ENCODE results near the gene PKNOX1. TPM values are rescaled to one million over a fixed set of nuclear protein-coding genes. Genes with fewer than 3 reads are reported as not detected.

Gene PKNOX1
- total RNA-seq, 1 experiment from 2014 or later = 30.6 TPM

GRCh38 chr21:43021191-43021590, 46.8 kb downstream of the PKNOX1 start:
- no peaks in the 10 kb centered on the region for H3K9me3 ChIP-seq (ENCODE audit: low read depth, low read length, poor library complexity, severe bottlenecking)
- peaks cover 11% of the 10 kb centered on the region for H3K4me1 ChIP-seq (ENCODE audit: insufficient read depth, low read length, poor library complexity, severe bottlenecking)
- no peak overlapping the region for H3K27ac ChIP-seq (ENCODE audit: low read depth, low read length, poor library complexity, severe bottlenecking)
- peaks cover 8% of the 10 kb centered on the region for H3K36me3 ChIP-seq (ENCODE audit: insufficient read depth, low read length, poor library complexity, severe bottlenecking)
- CTCF ChIA-PET = no interaction called here
- DNase-seq (ENCODE audit: low spot score) = no peak
- POLR2A ChIA-PET (ENCODE audit: low non-redundant PET) = no interaction called here
- no TSS peak for BruUV-seq (replicated peaks)
- no peak overlapping the region for H3K4me3 ChIP-seq (ENCODE audit: low read depth, low read length, poor library complexity, severe bottlenecking)
- no peaks in the 10 kb centered on the region for H3K27me3 ChIP-seq (replicated peaks; ENCODE audit: insufficient read depth, low read depth, low read length, poor library complexity)
- intact Hi-C loops (cut with micrococcal nuclease; ENCODE audit: unreplicated experiment) = no loop called here
- TF ChIP-seq, protein P1, sequence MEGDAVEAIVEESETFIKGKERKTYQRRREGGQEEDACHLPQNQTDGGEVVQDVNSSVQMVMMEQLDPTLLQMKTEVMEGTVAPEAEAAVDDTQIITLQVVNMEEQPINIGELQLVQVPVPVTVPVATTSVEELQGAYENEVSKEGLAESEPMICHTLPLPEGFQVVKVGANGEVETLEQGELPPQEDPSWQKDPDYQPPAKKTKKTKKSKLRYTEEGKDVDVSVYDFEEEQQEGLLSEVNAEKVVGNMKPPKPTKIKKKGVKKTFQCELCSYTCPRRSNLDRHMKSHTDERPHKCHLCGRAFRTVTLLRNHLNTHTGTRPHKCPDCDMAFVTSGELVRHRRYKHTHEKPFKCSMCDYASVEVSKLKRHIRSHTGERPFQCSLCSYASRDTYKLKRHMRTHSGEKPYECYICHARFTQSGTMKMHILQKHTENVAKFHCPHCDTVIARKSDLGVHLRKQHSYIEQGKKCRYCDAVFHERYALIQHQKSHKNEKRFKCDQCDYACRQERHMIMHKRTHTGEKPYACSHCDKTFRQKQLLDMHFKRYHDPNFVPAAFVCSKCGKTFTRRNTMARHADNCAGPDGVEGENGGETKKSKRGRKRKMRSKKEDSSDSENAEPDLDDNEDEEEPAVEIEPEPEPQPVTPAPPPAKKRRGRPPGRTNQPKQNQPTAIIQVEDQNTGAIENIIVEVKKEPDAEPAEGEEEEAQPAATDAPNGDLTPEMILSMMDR (conservative IDR thresholded peaks at IDR 0.05; ENCODE audit: low read depth, low read length) = no peak
- TF ChIP-seq EZH2 (IDR thresholded peaks at IDR 0.05; ENCODE audit: borderline replicate concordance, low read depth, low read length, poor library complexity, severe bottlenecking) = no peak

GRCh38 chr21:43021756-43022600, 47.6 kb downstream of the PKNOX1 start:
- Histone ChIP-seq H3K4me3 (ENCODE audit: low read depth, low read length, poor library complexity, severe bottlenecking) (no peak overlapping the region), H3K4me1 (ENCODE audit: insufficient read depth, low read length, poor library complexity, severe bottlenecking) (peaks cover 13% of the 10 kb centered on the region), H3K36me3 (ENCODE audit: insufficient read depth, low read length, poor library complexity, severe bottlenecking) (peaks cover 5% of the 10 kb centered on the region), H3K27me3 (replicated peaks; ENCODE audit: insufficient read depth, low read depth, low read length, poor library complexity) (no peaks in the 10 kb centered on the region), H3K27ac (ENCODE audit: low read depth, low read length, poor library complexity, severe bottlenecking) (no peak overlapping the region), H3K9me3 (ENCODE audit: low read depth, low read length, poor library complexity, severe bottlenecking) (no peaks in the 10 kb centered on the region)
- intact Hi-C loops (cut with micrococcal nuclease; ENCODE audit: unreplicated experiment) = no loop called here
- no peak for DNase-seq (ENCODE audit: low spot score)
- BruUV-seq (replicated peaks) = no TSS peak
- CTCF ChIA-PET = no interaction called here
- TF ChIP-seq, protein P1 (conservative IDR thresholded peaks at IDR 0.05; ENCODE audit: low read depth, low read length) = no peak
- no peak for TF ChIP-seq EZH2 (IDR thresholded peaks at IDR 0.05; ENCODE audit: borderline replicate concordance, low read depth, low read length, poor library complexity, severe bottlenecking)
- POLR2A ChIA-PET (ENCODE audit: low non-redundant PET) = no interaction called here

DNA sequence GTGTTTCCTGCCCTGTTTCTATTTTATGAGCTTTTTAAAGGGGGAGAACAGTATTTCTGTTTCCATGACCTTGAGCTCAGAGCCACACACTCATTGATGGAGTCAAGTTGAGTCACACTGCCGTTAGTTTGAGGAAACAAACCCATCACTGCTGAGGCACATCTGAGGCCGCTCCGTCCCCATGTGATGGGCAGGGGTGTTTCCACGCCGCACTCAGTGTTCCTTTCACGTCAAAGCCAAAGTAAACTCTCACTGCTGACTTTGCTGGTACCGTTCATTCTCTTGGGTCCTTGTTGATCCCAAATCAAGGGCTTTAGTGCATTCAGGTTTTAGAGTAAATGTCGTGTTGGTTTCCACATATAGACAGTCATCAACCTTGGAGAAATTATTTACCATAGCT, 48.8 kb downstream of the PKNOX1 start:
- no peak for DNase-seq (ENCODE audit: low spot score)
- peaks cover 13% of the 10 kb centered on the region for H3K4me1 ChIP-seq (ENCODE audit: insufficient read depth, low read length, poor library complexity, severe bottlenecking)
- intact Hi-C loops (cut with micrococcal nuclease; ENCODE audit: unreplicated experiment) = no loop called here
- no peak overlapping the region for H3K4me3 ChIP-seq (ENCODE audit: low read depth, low read length, poor library complexity, severe bottlenecking)
- CTCF ChIA-PET = no interaction called here
- no peaks in the 10 kb centered on the region for H3K36me3 ChIP-seq (ENCODE audit: insufficient read depth, low read length, poor library complexity, severe bottlenecking)
- no peak overlapping the region for H3K27ac ChIP-seq (ENCODE audit: low read depth, low read length, poor library complexity, severe bottlenecking)
- H3K27me3 ChIP-seq (replicated peaks; ENCODE audit: insufficient read depth, low read depth, low read length, poor library complexity) = no peaks in the 10 kb centered on the region
- no peak for TF ChIP-seq EZH2 (IDR thresholded peaks at IDR 0.05; ENCODE audit: borderline replicate concordance, low read depth, low read length, poor library complexity, severe bottlenecking)
- TF ChIP-seq, protein P1 (conservative IDR thresholded peaks at IDR 0.05; ENCODE audit: low read depth, low read length) = no peak
- POLR2A ChIA-PET (ENCODE audit: low non-redundant PET) = no interaction called here
- BruUV-seq (replicated peaks) = no TSS peak
- H3K9me3 ChIP-seq (ENCODE audit: low read depth, low read length, poor library complexity, severe bottlenecking) = no peaks in the 10 kb centered on the region

Measured in A673 (cell line).